GM18861 (cell line): Measurements from ENCODE around the gene SMAD1.

Source experiments
- ATAC-seq: cut with Tn5 transposase; IDR thresholded peaks from one replicate; pipeline ENCODE4 v1.9.1; 2021; ENCODE audit not compliant: unreplicated experiment

Gene SMAD1

GRCh38 chr4:145488310-145488709, 6.7 kb downstream of the SMAD1 start:
- no peak for ATAC-seq

- no peak for ATAC-seq
Measured at GRCh38 chr4:145489556-145489955, 7.9 kb downstream of the SMAD1 start.

GRCh38 chr4:145490361-145490760, 8.7 kb downstream of the SMAD1 start:
- no peak for ATAC-seq

GRCh38 chr4:145490796-145491195, 9.1 kb downstream of the SMAD1 start:
- ATAC-seq: no peak

- ATAC-seq: no peak
Measured at GRCh38 chr4:145492376-145492775, 10.7 kb downstream of the SMAD1 start.

- no peak for ATAC-seq
Measured at GRCh38 chr4:145493166-145493565, 11.5 kb downstream of the SMAD1 start.

GRCh38 chr4:145494666-145495270, 13.1 kb downstream of the SMAD1 start:
- ATAC-seq: no peak

GRCh38 chr4:145496292-145496691, 14.6 kb downstream of the SMAD1 start:
- ATAC-seq: no peak

- no peak for ATAC-seq
Measured at GRCh38 chr4:145497199-145498149, 15.8 kb downstream of the SMAD1 start.

- ATAC-seq: peak; percentile 34
Measured at GRCh38 chr4:145498430-145498829, 16.8 kb downstream of the SMAD1 start.

- ATAC-seq: peak; percentile 53
Measured at GRCh38 chr4:145501051-145501660, 19.5 kb downstream of the SMAD1 start.

GRCh38 chr4:145502809-145503208, 21.2 kb downstream of the SMAD1 start:
- ATAC-seq: no peak

- no peak for ATAC-seq
Measured at GRCh38 chr4:145503486-145504072, 21.9 kb downstream of the SMAD1 start.

- ATAC-seq: no peak
Measured at GRCh38 chr4:145505995-145506394, 24.3 kb downstream of the SMAD1 start.

GRCh38 chr4:145507636-145508035, 26.0 kb downstream of the SMAD1 start:
- no peak for ATAC-seq

GRCh38 chr4:145511913-145512522, 30.4 kb downstream of the SMAD1 start:
- no peak for ATAC-seq

GRCh38 chr4:145513020-145513621, 31.5 kb downstream of the SMAD1 start:
- no peak for ATAC-seq

GRCh38 chr4:145520172-145520571, 38.5 kb downstream of the SMAD1 start:
- no peak for ATAC-seq

GRCh38 chr4:145521282-145521681, 39.6 kb downstream of the SMAD1 start:
- no peak for ATAC-seq

- ATAC-seq: no peak
Measured at GRCh38 chr4:145523117-145523516, 41.5 kb downstream of the SMAD1 start.

- no peak for ATAC-seq
Measured at GRCh38 chr4:145524552-145524951, 42.9 kb downstream of the SMAD1 start.
